IMR-90 (cell line): ENCODE measurements around the gene KMT2D. TPM values are rescaled to one million over a fixed set of nuclear protein-coding genes. Genes with fewer than 3 reads are reported as not detected.

Experiments used
- ATAC-seq: fragments of 200-7000 bp; cut with Tn5 transposase; 2 replicates; pipeline ENCODE4 v1.9.1; 2020; ENCODE audit warnings: low read depth, mild to moderate bottlenecking, moderate library complexity
- BruUV-seq: library from RNA; stranded (reverse); fragments of 400-500 nt; replicated peaks from 2 replicates; lab custom pipeline; 2021; lab: Mats Ljungman, UMichigan
- CTCF ChIA-PET: fragments of 300-600 bp; formaldehyde crosslinking; extraction: SDS; loops from one replicate; lab custom pipeline; 2021; ENCODE audit warnings: antibody characterized with exemption; lab: Yijun Ruan, JAX
- POLR2A ChIA-PET: fragments of 300-600 bp; sonication (Branson Sonifier 250); formaldehyde crosslinking; loops from one replicate; lab custom pipeline; 2022; ENCODE audit warnings: antibody characterized with exemption; ENCODE audit not compliant: unreplicated experiment; lab: Charles Lee
- DNase-seq: peaks from one replicate; pipeline ENCODE4 v3.0.0; 2013
- H2AFZ ChIP-seq: replicated peaks from 2 replicates; pipeline ENCODE3; 2013; ENCODE audit warnings: low read length, mild to moderate bottlenecking; ENCODE audit not compliant: poor library complexity
- H2AK5ac ChIP-seq: 2 replicates; pipeline ENCODE4 v1.6.1; 2013; ENCODE audit warnings: low read depth, low read length, inconsistent platforms
- H2AK9ac ChIP-seq: replicated peaks from 2 replicates; pipeline ENCODE3; 2013; ENCODE audit warnings: mild to moderate bottlenecking, low read depth, low read length, moderate library complexity; ENCODE audit not compliant: poor library complexity
- H2BK120ac ChIP-seq: 2 replicates; pipeline ENCODE4 v1.6.1; 2013; ENCODE audit warnings: low read depth, low read length, inconsistent platforms
- H2BK15ac ChIP-seq: 3 replicates; pipeline ENCODE4 v1.6.1; 2013; ENCODE audit warnings: low read depth, low read length, inconsistent platforms
- H2BK20ac ChIP-seq: 2 replicates; pipeline ENCODE4 v1.6.1; 2013; ENCODE audit warnings: low read depth, mild to moderate bottlenecking, inconsistent platforms, low read length, moderate library complexity
- H2BK5ac ChIP-seq: 2 replicates; pipeline ENCODE4 v1.6.1; 2013; ENCODE audit warnings: mild to moderate bottlenecking, low read depth, low read length, inconsistent platforms; ENCODE audit not compliant: poor library complexity, severe bottlenecking
- H3K14ac ChIP-seq: replicated peaks from 2 replicates; pipeline ENCODE4 v1.6.1; 2013; ENCODE audit warnings: low read depth, low read length, inconsistent platforms
- H3K18ac ChIP-seq: 2 replicates; pipeline ENCODE4 v1.6.1; 2013; ENCODE audit warnings: low read depth, low read length, control low read depth
- H3K23ac ChIP-seq: 2 replicates; pipeline ENCODE4 v1.6.1; 2013; ENCODE audit warnings: low read depth, low read length, inconsistent platforms
- H3K27ac ChIP-seq: 2 replicates; pipeline ENCODE4 v1.5.1; 2013; ENCODE audit warnings: mild to moderate bottlenecking, control low read depth, low read length; ENCODE audit not compliant: insufficient read depth
- H3K27me3 ChIP-seq: 2 replicates; pipeline ENCODE4 v1.6.1; 2013; ENCODE audit warnings: low read length; ENCODE audit not compliant: control insufficient read depth, insufficient read depth
- H3K36me3 ChIP-seq: 2 replicates; pipeline ENCODE4 v1.6.1; 2013; ENCODE audit warnings: low read length, mixed read lengths; ENCODE audit not compliant: control insufficient read depth, insufficient read depth
- H3K4ac ChIP-seq: 2 replicates; pipeline ENCODE4 v1.6.1; 2013; ENCODE audit warnings: low read depth, low read length, inconsistent platforms
- H3K4me1 ChIP-seq: 2 replicates; pipeline ENCODE4 v1.6.1; 2013; ENCODE audit warnings: low read length, mixed read lengths; ENCODE audit not compliant: control insufficient read depth, insufficient read depth
- H3K4me2 ChIP-seq: 2 replicates; pipeline ENCODE4 v1.6.1; 2013; ENCODE audit warnings: low read depth, mild to moderate bottlenecking, control low read depth, low read length, moderate library complexity
- H3K4me3 ChIP-seq: 2 replicates; pipeline ENCODE4 v1.5.1; 2013; ENCODE audit warnings: low read depth, mild to moderate bottlenecking, control low read depth, low read length, moderate library complexity; ENCODE audit not compliant: insufficient read depth
- H3K56ac ChIP-seq: 2 replicates; pipeline ENCODE4 v1.6.1; 2013; ENCODE audit warnings: low read length, inconsistent platforms; ENCODE audit not compliant: insufficient read depth; ENCODE audit errors: extremely low read depth
- H3K79me1 ChIP-seq, 2 experiments: 2 replicates each; pipeline ENCODE4 v1.6.1; 2013; ENCODE audit warnings: low read length in 2 of 2, inconsistent platforms in 1 of 2, low read depth in 1 of 2
- H3K9ac ChIP-seq: 2 replicates; pipeline ENCODE4 v1.6.1; 2013; ENCODE audit warnings: low read depth, low read length, control low read depth
- H3K9me1 ChIP-seq: 2 replicates; pipeline ENCODE4 v1.6.1; 2013; ENCODE audit warnings: low read length, inconsistent platforms; ENCODE audit not compliant: insufficient read depth
- H3K9me3 ChIP-seq: 2 replicates; pipeline ENCODE4 v1.6.1; 2013; ENCODE audit warnings: low read length; ENCODE audit not compliant: control insufficient read depth, insufficient read depth
- H4K20me1 ChIP-seq: 2 replicates; pipeline ENCODE4 v1.6.1; 2013; ENCODE audit warnings: low read length, inconsistent platforms; ENCODE audit not compliant: insufficient read depth
- H4K5ac ChIP-seq: 2 replicates; pipeline ENCODE4 v1.6.1; 2013; ENCODE audit warnings: mild to moderate bottlenecking, low read depth, low read length, control low read depth
- H4K8ac ChIP-seq, 2 experiments: 2 replicates each; pipeline ENCODE4 v1.6.1; 2013; ENCODE audit warnings: low read depth in 2 of 2, low read length in 2 of 2, control low read depth in 1 of 2, inconsistent platforms in 1 of 2
- H4K91ac ChIP-seq: 2 replicates; pipeline ENCODE4 v1.6.1; 2013; ENCODE audit warnings: low read depth, low read length, inconsistent platforms; ENCODE audit not compliant: insufficient read depth
- CHD1 ChIP-seq: IDR thresholded peaks from 2 replicates; pipeline ENCODE4 v1.6.1; 2012; ENCODE audit warnings: low read depth, low read length, improper control_type of control experiment
- ELK1 ChIP-seq: fragments of 150-350 bp; IDR thresholded peaks from 2 replicates; pipeline ENCODE4 v1.6.1; 2016; ENCODE audit warnings: low read depth, mild to moderate bottlenecking, low read length, moderate library complexity, borderline replicate concordance
- FOS ChIP-seq: fragments of 150-350 bp; IDR thresholded peaks from 2 replicates; pipeline ENCODE4 v1.6.1; 2016; ENCODE audit warnings: low read depth, low read length
- MAFK ChIP-seq: IDR thresholded peaks from 2 replicates; pipeline ENCODE4 v1.6.1; 2012; ENCODE audit warnings: low read depth, low read length, improper control_type of control experiment
- MAZ ChIP-seq: IDR thresholded peaks from 2 replicates; pipeline ENCODE4 v1.6.1; 2012; ENCODE audit warnings: low read depth, mild to moderate bottlenecking, low read length, improper control_type of control experiment, moderate library complexity, borderline replicate concordance
- MXI1 ChIP-seq: IDR thresholded peaks from 2 replicates; pipeline ENCODE4 v1.6.1; 2012; ENCODE audit warnings: low read depth, mild to moderate bottlenecking, low read length, moderate library complexity, borderline replicate concordance
- NFE2L2 ChIP-seq: fragments of 150-350 bp; IDR thresholded peaks from 2 replicates; pipeline ENCODE4 v1.6.1; 2016; ENCODE audit warnings: low read depth, mild to moderate bottlenecking, low read length
- POLR2A ChIP-seq: IDR thresholded peaks from 2 replicates; pipeline ENCODE4 v1.6.1; 2012; ENCODE audit warnings: mild to moderate bottlenecking, low read depth, low read length
- RFX5 ChIP-seq: IDR thresholded peaks from 2 replicates; pipeline ENCODE4 v1.8.0; 2012; ENCODE audit warnings: low read depth, mild to moderate bottlenecking, low read length, moderate library complexity
- WGBS, 2 experiments: methylation state at CpG; one replicate each; pipeline versions ENCODE4 v1.1.5 to v1.1.7; 2013; ENCODE audit warnings: missing lambda C conversion rate in 2 of 2; ENCODE audit not compliant: insufficient read length in 1 of 2; ENCODE audit errors: extremely low coverage in 2 of 2; 5-methylcytosine and 5-hydroxymethylcytosine counted together
- dilution Hi-C: fragments of 300-500 bp; cut with HindIII; formaldehyde crosslinking; loops from one replicate; pipeline ENCODE4 v1.14.3; 2018; ENCODE audit warnings: low sequenced_read_pairs; ENCODE audit not compliant: unreplicated experiment
- in situ Hi-C: fragments of 300-500 bp; cut with MboI; formaldehyde crosslinking; loops from 3 replicates; pipeline ENCODE4 v1.14.3; 2019; ENCODE audit warnings: low sequenced_read_pairs, inconsistent platforms, mixed read lengths
- intact Hi-C: fragments of 100-400 bp; cut with micrococcal nuclease; formaldehyde crosslinking; loops from 2 replicates; pipeline ENCODE4 v1.10.0; 2022
- polyA plus RNA-seq, 3 experiments: library from polyadenylated mRNA; depleted of rRNA; stranded (reverse); fragments of >200 nt; gene quantifications; 2 replicates each; pipeline ENCODE4 v1.2.3, GENCODE V29; 2012; ENCODE audit warnings: low replicate concordance in 1 of 3
- total RNA-seq: library from RNA; depleted of rRNA; stranded (reverse); fragments of >200 nt; gene quantifications from 2 replicates; pipeline ENCODE4 v1.2.3, GENCODE V29; 2012

KMT2D gene
- total and polyA plus RNA-seq, 2 of the 4 experiments (the other 2 are of a cell fraction), result 6.6 to 25.2 TPM

- H3K4me2 ChIP-seq, result no peak overlapping the region
- no peak overlapping the region for H2BK15ac ChIP-seq
- H3K36me3 ChIP-seq, result peaks cover 11% of the 10 kb centered on the region
- in situ Hi-C loops (no loop called here), intact Hi-C loops (no loop called here), dilution Hi-C loops (no loop called here)
- H2AK9ac ChIP-seq, result no peak overlapping the region
- no peak overlapping the region for H3K14ac ChIP-seq
- H2AK5ac ChIP-seq, result no peak overlapping the region
- no peak overlapping the region for H2BK20ac ChIP-seq
- no peak overlapping the region for H4K5ac ChIP-seq
- H3K27ac ChIP-seq, result no peak overlapping the region
- H3K56ac ChIP-seq, result no peak overlapping the region
- no peak overlapping the region for H3K23ac ChIP-seq
- no peak for TF ChIP-seq MAFK
- TF ChIP-seq RFX5, result no peak
- no peak for TF ChIP-seq ELK1
- no peak for TF ChIP-seq MAZ
- no peak for TF ChIP-seq POLR2A
- no peak for TF ChIP-seq NFE2L2
- TF ChIP-seq MXI1, result no peak
- no peak for TF ChIP-seq CHD1
- TF ChIP-seq FOS, result no peak
- no peak overlapping the region for H3K4ac ChIP-seq
- no peaks in the 10 kb centered on the region for H3K9me3 ChIP-seq
- H4K8ac ChIP-seq, result no peak overlapping the region
- peaks cover 2% of the 10 kb centered on the region; the same call in 1 of the 2 replicates for H3K9me1 ChIP-seq
- H3K4me3 ChIP-seq, result no peak overlapping the region
- H3K9ac ChIP-seq, result no peak overlapping the region
- ATAC-seq, result no peak
- CTCF ChIA-PET, result interaction anchor here (0.7 to 1.3 kb wide), 5 partner anchors 13 to 142 kb away, joined by 3 to 4 read pairs (median 3); partner anchors contain the start of gene LMBR1L
- no TSS peak for BruUV-seq
- H2BK120ac ChIP-seq, result no peak overlapping the region
- H2AFZ ChIP-seq, result no peak overlapping the region
- 0 out of 4 replicates have a peak, but pooled peaks cover 0 to 2% of the 10 kb centered on the region in 2 experiments for H3K79me1 ChIP-seq
- WGBS, 2 experiments, result no CpG with 5 or more reads among the region's 4 CpGs
- peaks cover 2% of the 10 kb centered on the region; the same call in 1 of the 2 replicates for H4K20me1 ChIP-seq
- H2BK5ac ChIP-seq, result no peak overlapping the region
- H3K4me1 ChIP-seq, result peaks cover 9% of the 10 kb centered on the region; the same call in 1 of the 2 replicates
- H3K18ac ChIP-seq, result no peak overlapping the region
- peaks cover 30% of the 10 kb centered on the region; the same call in 1 of the 2 replicates for H3K27me3 ChIP-seq
- no peak for DNase-seq
- no peak overlapping the region for H4K91ac ChIP-seq
- POLR2A ChIA-PET, result no interaction called here
Measured at GRCh38 chr12:49092816-49093406, 32.3 kb upstream of the KMT2D start.
